BJ (cell line): ENCODE measurements around the gene DOK5. TPM values are rescaled to one million over a fixed set of nuclear protein-coding genes. Genes with fewer than 3 reads are reported as not detected.

Experiments
- CTCF ChIA-PET: fragments of 350-600 bp; formaldehyde crosslinking; extraction: SDS; loops from one replicate; lab custom pipeline; 2021; ENCODE audit warnings: antibody characterized with exemption, inconsistent platforms; lab: Yijun Ruan, JAX
- POLR2A ChIA-PET: fragments of 300-600 bp; sonication (Branson Sonifier 250); formaldehyde crosslinking; extraction: SDS; loops from one replicate; lab custom pipeline; 2021; ENCODE audit warnings: antibody characterized with exemption; lab: Charles Lee
- DNase-seq: peaks from one replicate; pipeline ENCODE4 v3.0.0-alpha.2; 2011; ENCODE audit warnings: low read depth
- H3K27me3 ChIP-seq: 2 replicates; pipeline ENCODE4 v1.6.0; 2011; ENCODE audit warnings: low read length; ENCODE audit not compliant: control insufficient read depth, insufficient read depth
- H3K36me3 ChIP-seq: 2 replicates; pipeline ENCODE4 v1.5.1; 2011; ENCODE audit warnings: low read length; ENCODE audit not compliant: control insufficient read depth, insufficient read depth
- H3K4me3 ChIP-seq: 2 replicates; pipeline ENCODE4 v1.5.1; 2011; ENCODE audit warnings: low read depth, mild to moderate bottlenecking, control low read depth, low read length
- polyA plus RNA-seq: library from polyadenylated mRNA; depleted of rRNA; stranded (reverse); fragments of >200 nt; gene quantifications from 2 replicates; pipeline ENCODE4 v1.2.3, GENCODE V29; 2011
- TF ChIP-seq, protein P1 (sequence below): IDR thresholded peaks from 2 replicates; pipeline ENCODE4 v1.5.1; 2011; ENCODE audit warnings: low read depth, mild to moderate bottlenecking, control low read depth, inconsistent platforms, low read length, moderate library complexity; ENCODE audit not compliant: insufficient read depth

Gene DOK5
- polyA plus RNA-seq, 1 experiment, result 0.26 TPM

DNA sequence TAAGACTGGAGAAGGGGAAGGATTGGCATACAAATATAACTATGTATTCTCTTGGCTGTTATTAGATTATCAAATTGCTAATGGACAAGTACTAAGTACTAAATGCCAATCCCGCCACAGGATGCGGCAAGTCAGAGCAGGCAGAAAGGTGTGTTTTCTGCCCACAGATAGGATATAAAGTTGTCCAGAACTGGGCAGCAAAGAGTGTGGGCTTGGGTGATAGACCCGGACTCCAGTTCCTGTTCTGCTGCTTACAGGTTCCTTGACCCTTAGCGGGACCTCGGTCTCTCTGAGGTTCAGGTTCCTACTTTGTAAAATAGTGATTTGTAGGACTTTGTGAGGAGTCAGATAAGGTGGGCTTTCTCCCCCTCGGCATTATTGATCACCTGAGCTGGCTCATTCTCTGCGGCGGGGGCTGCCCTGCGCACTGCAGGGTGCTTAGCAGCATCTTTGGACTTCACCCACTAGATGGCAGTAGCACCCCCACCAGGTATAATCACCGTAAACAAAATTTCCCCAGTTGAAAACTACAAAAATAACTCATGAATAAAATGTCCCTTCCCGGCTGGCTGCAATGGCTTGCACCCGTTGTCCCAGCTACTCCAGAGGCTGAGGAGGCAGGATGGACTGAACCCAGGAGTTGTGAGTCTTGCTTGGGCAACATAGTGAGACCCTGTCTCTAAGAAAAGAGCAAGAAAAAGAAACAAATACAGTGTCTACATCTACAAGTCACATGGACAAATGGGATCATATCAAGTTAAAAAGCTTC is 193.1 kb downstream of the DOK5 start:
- ChIA-PET POLR2A (no interaction called here), CTCF (interaction anchor here (1.0 to 2.4 kb wide), 4 partner anchors 10 to 22 kb away, joined by 3 to 14 read pairs (median 4); no protein-coding TSS in a partner anchor)
- TF ChIP-seq, protein P1, sequence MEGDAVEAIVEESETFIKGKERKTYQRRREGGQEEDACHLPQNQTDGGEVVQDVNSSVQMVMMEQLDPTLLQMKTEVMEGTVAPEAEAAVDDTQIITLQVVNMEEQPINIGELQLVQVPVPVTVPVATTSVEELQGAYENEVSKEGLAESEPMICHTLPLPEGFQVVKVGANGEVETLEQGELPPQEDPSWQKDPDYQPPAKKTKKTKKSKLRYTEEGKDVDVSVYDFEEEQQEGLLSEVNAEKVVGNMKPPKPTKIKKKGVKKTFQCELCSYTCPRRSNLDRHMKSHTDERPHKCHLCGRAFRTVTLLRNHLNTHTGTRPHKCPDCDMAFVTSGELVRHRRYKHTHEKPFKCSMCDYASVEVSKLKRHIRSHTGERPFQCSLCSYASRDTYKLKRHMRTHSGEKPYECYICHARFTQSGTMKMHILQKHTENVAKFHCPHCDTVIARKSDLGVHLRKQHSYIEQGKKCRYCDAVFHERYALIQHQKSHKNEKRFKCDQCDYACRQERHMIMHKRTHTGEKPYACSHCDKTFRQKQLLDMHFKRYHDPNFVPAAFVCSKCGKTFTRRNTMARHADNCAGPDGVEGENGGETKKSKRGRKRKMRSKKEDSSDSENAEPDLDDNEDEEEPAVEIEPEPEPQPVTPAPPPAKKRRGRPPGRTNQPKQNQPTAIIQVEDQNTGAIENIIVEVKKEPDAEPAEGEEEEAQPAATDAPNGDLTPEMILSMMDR, result peak; percentile 70
- no peak overlapping the region for H3K4me3 ChIP-seq
- no peaks in the 10 kb centered on the region for H3K36me3 ChIP-seq
- H3K27me3 ChIP-seq, result no peaks in the 10 kb centered on the region
- no peak for DNase-seq

GRCh38 chr20:54669040-54669363 is 193.6 kb downstream of the DOK5 start:
- H3K4me3 ChIP-seq, result no peak overlapping the region
- TF ChIP-seq, protein P1, result no peak
- H3K27me3 ChIP-seq, result no peaks in the 10 kb centered on the region
- ChIA-PET CTCF (interaction anchor here (1.0 to 2.4 kb wide), 4 partner anchors 11 to 23 kb away, joined by 3 to 14 read pairs (median 4); no protein-coding TSS in a partner anchor), POLR2A (no interaction called here)
- no peaks in the 10 kb centered on the region for H3K36me3 ChIP-seq
- no peak for DNase-seq

DNA sequence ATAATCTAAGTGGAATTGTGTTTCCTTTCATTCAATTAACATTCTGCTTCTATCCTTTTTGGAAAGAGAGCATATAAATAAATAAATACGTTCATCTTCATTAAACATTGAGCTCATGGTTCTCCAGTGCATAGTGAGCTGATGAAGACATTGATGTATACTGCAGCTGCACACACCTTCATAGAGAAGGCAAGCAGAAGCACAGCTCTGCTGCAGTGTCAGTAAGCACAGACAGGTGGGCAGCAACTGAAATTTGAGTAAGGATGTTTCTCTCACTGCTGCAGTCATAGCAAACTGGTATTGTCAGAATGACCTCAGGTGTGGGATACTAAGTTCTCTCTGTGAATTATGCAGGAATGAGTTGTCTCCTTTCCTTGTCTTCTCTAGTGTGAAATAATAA is 202.9 kb downstream of the DOK5 start:
- no peaks in the 10 kb centered on the region for H3K36me3 ChIP-seq
- H3K4me3 ChIP-seq, result no peak overlapping the region
- CTCF ChIA-PET, result interaction anchor here (3.4 kb wide), 1 partner anchor 1665 kb away, joined by 20 read pairs; no protein-coding TSS in a partner anchor
- TF ChIP-seq, protein P1, result no peak
- POLR2A ChIA-PET, result no interaction called here
- DNase-seq, result no peak
- no peaks in the 10 kb centered on the region for H3K27me3 ChIP-seq

- TF ChIP-seq, protein P1, result no peak
- Histone ChIP-seq H3K4me3 (no peak overlapping the region), H3K27me3 (no peaks in the 10 kb centered on the region), H3K36me3 (no peaks in the 10 kb centered on the region)
- ChIA-PET POLR2A (no interaction called here), CTCF (interaction anchor here (0.7 to 3.4 kb wide), 7 partner anchors 8 to 1663 kb away, joined by 3 to 20 read pairs (median 3); no protein-coding TSS in a partner anchor)
- no peak for DNase-seq
Observed at GRCh38 chr20:54680439-54680838, 205.0 kb downstream of the DOK5 start.

- TF ChIP-seq, protein P1, result peak; percentile 61
- Histone ChIP-seq H3K27me3 (no peaks in the 10 kb centered on the region), H3K36me3 (no peaks in the 10 kb centered on the region), H3K4me3 (no peak overlapping the region)
- DNase-seq, result no peak
- POLR2A ChIA-PET, result no interaction called here
- CTCF ChIA-PET, result interaction anchor here (1.0 to 3.4 kb wide), 8 partner anchors 11 to 1662 kb away, joined by 3 to 20 read pairs (median 4); no protein-coding TSS in a partner anchor
Observed at GRCh38 chr20:54680872-54681619, 205.7 kb downstream of the DOK5 start.
